ENCODE data around the gene IPO11. TPM values are rescaled to one million over a fixed set of nuclear protein-coding genes. Genes with fewer than 3 reads are reported as not detected.
"Not testable (repeated sequence)": the region's sequence is repeated elsewhere in the genome, so short reads cannot be mapped to it uniquely, and the experiment has no call there.

IPO11 gene
- total RNA-seq, 2 donors from 2014 or later: 17.5 to 39.8 TPM

- intact Hi-C loops (cut with DNase I): no loop called here
- no peaks in the 10 kb centered on the region for H3K27me3 ChIP-seq
- no peaks in the 10 kb centered on the region for H3K4me1 ChIP-seq
- TF ChIP-seq CTCF (IDR thresholded peaks at IDR 0.05): no peak
- H3K36me3 ChIP-seq: no peaks in the 10 kb centered on the region
- no peak for DNase-seq
- no peak overlapping the region for H3K27ac ChIP-seq
- H3K9me3 ChIP-seq: no peaks in the 10 kb centered on the region
- no peak overlapping the region for H3K4me3 ChIP-seq
- H3K9ac ChIP-seq (ENCODE audit: low read depth in 2 of 2, low read length in 2 of 2): no peak overlapping the region
Observed at GRCh38 chr5:62623271-62623670, 210.7 kb downstream of the IPO11 start.

- intact Hi-C loops (cut with DNase I); H3K9me3 ChIP-seq; H3K27me3 ChIP-seq; H3K36me3 ChIP-seq; H3K4me1 ChIP-seq; H3K27ac ChIP-seq; H3K9ac ChIP-seq (ENCODE audit: low read depth in 2 of 2, low read length in 2 of 2); DNase-seq; H3K4me3 ChIP-seq: not testable (repeated sequence)
Observed at GRCh38 chr5:62624436-62624835, 211.9 kb downstream of the IPO11 start.

GRCh38 chr5:62626534-62626933, 214.0 kb downstream of the IPO11 start:
- Histone ChIP-seq H3K27me3 (no peaks in the 10 kb centered on the region), H3K36me3 (no peaks in the 10 kb centered on the region), H3K27ac (no peak overlapping the region), H3K9ac (ENCODE audit: low read depth in 2 of 2, low read length in 2 of 2) (no peak overlapping the region), H3K9me3 (no peaks in the 10 kb centered on the region), H3K4me1 (no peaks in the 10 kb centered on the region), H3K4me3 (no peak overlapping the region)
- TF ChIP-seq CTCF (IDR thresholded peaks at IDR 0.05): no peak
- no peak for DNase-seq
- intact Hi-C loops (cut with DNase I): no loop called here

GRCh38 chr5:62627121-62627520, 214.6 kb downstream of the IPO11 start:
- DNase-seq: no peak

GRCh38 chr5:62627901-62628300, 215.3 kb downstream of the IPO11 start:
- Histone ChIP-seq H3K36me3 (no peaks in the 10 kb centered on the region), H3K9ac (ENCODE audit: low read depth in 2 of 2, low read length in 2 of 2) (no peak overlapping the region), H3K4me1 (no peaks in the 10 kb centered on the region), H3K27ac (no peak overlapping the region), H3K27me3 (no peaks in the 10 kb centered on the region), H3K4me3 (no peak overlapping the region), H3K9me3 (no peaks in the 10 kb centered on the region)
- no peak for DNase-seq
- TF ChIP-seq CTCF (IDR thresholded peaks at IDR 0.05): no peak
- intact Hi-C loops (cut with DNase I): no loop called here

More at GRCh38 chr5:62627121-62627520, 214.6 kb downstream of the IPO11 start:
- Histone ChIP-seq H3K27me3 (no peaks in the 10 kb centered on the region), H3K27ac (no peak overlapping the region), H3K36me3 (no peaks in the 10 kb centered on the region), H3K9ac (ENCODE audit: low read depth in 2 of 2, low read length in 2 of 2) (no peak overlapping the region), H3K4me3 (no peak overlapping the region), H3K4me1 (no peaks in the 10 kb centered on the region), H3K9me3 (no peaks in the 10 kb centered on the region)
- TF ChIP-seq CTCF (IDR thresholded peaks at IDR 0.05): no peak
- intact Hi-C loops (cut with DNase I): no loop called here

- H3K27me3 ChIP-seq: no peaks in the 10 kb centered on the region
- no peaks in the 10 kb centered on the region for H3K9me3 ChIP-seq
- intact Hi-C loops (cut with DNase I): no loop called here
Observed at GRCh38 chr5:62631909-62632580, 219.5 kb downstream of the IPO11 start.

More at GRCh38 chr5:62631909-62632580, 219.5 kb downstream of the IPO11 start:
- Histone ChIP-seq H3K4me3 (no peak overlapping the region), H3K4me1 (no peaks in the 10 kb centered on the region), H3K27ac (no peak overlapping the region), H3K9ac (ENCODE audit: low read depth in 2 of 2, low read length in 2 of 2) (no peak overlapping the region), H3K36me3 (no peaks in the 10 kb centered on the region)
- no peak for DNase-seq
- no peak for TF ChIP-seq CTCF (IDR thresholded peaks at IDR 0.05)
